HepG2 (cell line): ENCODE data around the gene ALB. TPM values are rescaled to one million over a fixed set of nuclear protein-coding genes. Genes with fewer than 3 reads are reported as not detected.

ENCODE experiments used
- ATAC-seq: fragments of 200-7000 bp; cut with Tn5 transposase; 3 replicates; pipeline ENCODE4 v1.9.1; 2020; ENCODE audit warnings: mild to moderate bottlenecking, moderate library complexity
- BruUV-seq: library from RNA; stranded (reverse); fragments of 400-500 nt; replicated peaks from 2 replicates; lab custom pipeline; 2021; lab: Mats Ljungman, UMichigan
- CTCF ChIA-PET: fragments of 300-600 bp; formaldehyde crosslinking; extraction: SDS; loops from one replicate; lab custom pipeline; 2021; ENCODE audit warnings: low total read pairs, inconsistent platforms, low intra/inter-chr PET ratio; lab: Yijun Ruan, JAX
- POLR2A ChIA-PET: fragments of 350-600 bp; sonication (Branson Sonifier 250); formaldehyde crosslinking; loops from one replicate; lab custom pipeline; 2020; ENCODE audit warnings: antibody characterized with exemption, inconsistent platforms; lab: Yijun Ruan, JAX
- DNase-seq: peaks from one replicate; pipeline ENCODE4 v3.0.0-alpha.2; 2015; ENCODE audit warnings: low spot score
- FAIRE-seq: peaks from 3 replicates; lab custom pipeline; 2011; peaks lifted over from hg19 to GRCh38; lab: Jason Lieb, UNC
- H2AFZ ChIP-seq: one replicate; pipeline ENCODE4 v1.6.1; 2011; ENCODE audit warnings: low read length, inconsistent platforms
- H3K27ac ChIP-seq: fragments of 300-600 bp; 3 replicates; pipeline ENCODE4 v1.8.0; 2011; ENCODE audit warnings: mixed run types, mild to moderate bottlenecking, mixed read lengths, low read length, inconsistent platforms; ENCODE audit not compliant: insufficient read depth; ENCODE audit errors: extremely low read length
- H3K27me3 ChIP-seq, 2 experiments: fragments of 200-600 bp in 1 of 2; 2 replicates in 1 of 2; 3 replicates in 1 of 2; pipeline versions ENCODE4 v1.6.0 to v1.8.0; 2011; ENCODE audit warnings: low read length in 2 of 2, mild to moderate bottlenecking in 2 of 2, moderate library complexity in 2 of 2, inconsistent platforms in 1 of 2; ENCODE audit not compliant: insufficient read depth in 2 of 2, control insufficient read depth in 1 of 2
- H3K36me3 ChIP-seq, 2 experiments: fragments of 200-600 bp in 1 of 2; replicated peaks in 1 of 2; 2 replicates in 1 of 2; 3 replicates in 1 of 2; pipeline versions ENCODE4 v1.5.1 to v1.8.0; 2011; ENCODE audit warnings: low read length in 2 of 2, inconsistent platforms in 1 of 2; ENCODE audit not compliant: insufficient read depth in 2 of 2, control insufficient read depth in 1 of 2
- H3K4me1 ChIP-seq: 2 replicates; pipeline ENCODE4 v1.5.1; 2012; ENCODE audit warnings: low read length, inconsistent platforms; ENCODE audit not compliant: insufficient read depth
- H3K4me2 ChIP-seq: 2 replicates; pipeline ENCODE4 v1.6.0; 2011; ENCODE audit warnings: low read depth, low read length, inconsistent platforms
- H3K4me3 ChIP-seq, 3 experiments: fragments of 200-600 bp in 1 of 3; sonication (generic), shearing (Covaris generic) in 1 of 3; replicated peaks in 1 of 3; 2 replicates each; pipeline ENCODE4 v1.5.1; 2011 to 2016; ENCODE audit warnings: low read length in 3 of 3, inconsistent platforms in 2 of 3, low read depth in 2 of 3, mild to moderate bottlenecking in 2 of 3, control low read depth in 1 of 3, mixed read lengths in 1 of 3; ENCODE audit not compliant: insufficient read depth in 1 of 3
- H3K79me2 ChIP-seq: one replicate; pipeline ENCODE4 v1.6.1; 2011; ENCODE audit warnings: low read length, inconsistent platforms; ENCODE audit not compliant: insufficient read depth
- H3K9ac ChIP-seq: 2 replicates; pipeline ENCODE4 v1.6.0; 2011; ENCODE audit warnings: mild to moderate bottlenecking, low read depth, low read length, inconsistent platforms; ENCODE audit not compliant: insufficient read depth
- H3K9me3 ChIP-seq: 2 replicates; pipeline ENCODE4 v1.5.1; 2012; ENCODE audit warnings: mild to moderate bottlenecking, low read length
- H4K20me1 ChIP-seq: 2 replicates; pipeline ENCODE4 v1.6.0; 2011; ENCODE audit warnings: inconsistent platforms, mild to moderate bottlenecking, low read length, moderate library complexity; ENCODE audit not compliant: insufficient read depth
- CBX5 ChIP-seq: sonication (generic); formaldehyde crosslinking; IDR thresholded peaks from 2 replicates; pipeline ENCODE4 v1.4.0; 2020; ENCODE audit warnings: missing genetic modification reagents, borderline replicate concordance
- CEBPG ChIP-seq: IDR thresholded peaks from 2 replicates; pipeline ENCODE4 v1.6.1; 2016
- HOXA7 ChIP-seq: sonication (generic); formaldehyde crosslinking; IDR thresholded peaks from 2 replicates; pipeline ENCODE4 v1.8.1; 2022; ENCODE audit warnings: mild to moderate bottlenecking, missing genetic modification reagents, moderate library complexity
- MED13 ChIP-seq: sonication (generic); formaldehyde crosslinking; IDR thresholded peaks from 2 replicates; pipeline ENCODE4 v1.5.0; 2020; ENCODE audit warnings: missing genetic modification reagents
- NR2F2 ChIP-seq: IDR thresholded peaks from 2 replicates; pipeline ENCODE4 v1.6.1; 2012; ENCODE audit warnings: low read depth, inconsistent platforms, borderline replicate concordance
- PAX8 ChIP-seq: sonication (generic); formaldehyde crosslinking; IDR thresholded peaks from 2 replicates; pipeline ENCODE4 v1.8.0; 2022; ENCODE audit warnings: mild to moderate bottlenecking, missing genetic modification reagents, borderline replicate concordance
- TOPORS ChIP-seq: sonication (generic); formaldehyde crosslinking; IDR thresholded peaks from 2 replicates; pipeline ENCODE4 v1.8.0; 2023; ENCODE audit warnings: mild to moderate bottlenecking, missing genetic modification reagents
- ZFP36L2 ChIP-seq: sonication (generic); formaldehyde crosslinking; IDR thresholded peaks from 2 replicates; pipeline ENCODE4 v1.4.0; 2020; ENCODE audit warnings: missing genetic modification reagents
- ZFY ChIP-seq: sonication (generic); formaldehyde crosslinking; IDR thresholded peaks from 2 replicates; pipeline ENCODE4 v1.4.0; 2020; ENCODE audit warnings: missing genetic modification reagents
- ZNF256 ChIP-seq: sonication (generic); formaldehyde crosslinking; conservative IDR thresholded peaks from 2 replicates; pipeline ENCODE4 v1.4.0; 2020; ENCODE audit warnings: missing genetic modification reagents
- ZNF549 ChIP-seq: sonication (generic); formaldehyde crosslinking; IDR thresholded peaks from 2 replicates; pipeline ENCODE4 v1.5.0; 2020; ENCODE audit warnings: missing genetic modification reagents
- ZNF564 ChIP-seq: sonication (generic); formaldehyde crosslinking; IDR thresholded peaks from 2 replicates; pipeline ENCODE4 v1.8.1; 2023; ENCODE audit warnings: mild to moderate bottlenecking, missing genetic modification reagents
- ZSCAN20 ChIP-seq: sonication (generic); formaldehyde crosslinking; IDR thresholded peaks from 2 replicates; pipeline ENCODE4 v1.4.0; 2020; ENCODE audit warnings: missing genetic modification reagents, mild to moderate bottlenecking, borderline replicate concordance
- WGBS: methylation state at CpG from one replicate; pipeline ENCODE4 v1.1.6; 2017; ENCODE audit warnings: low lambda C conversion rate; 5-methylcytosine and 5-hydroxymethylcytosine counted together
- in situ Hi-C: cut with HindIII; loops from 2 replicates; pipeline ENCODE4 v1.10.0; 2017; ENCODE audit warnings: low pct_unique_long_range_greater_than_20kb; ENCODE audit not compliant: extremely low pct_ligation_motif_present
- intact Hi-C: fragments of 100-400 bp; cut with micrococcal nuclease; formaldehyde crosslinking; loops from one replicate; pipeline ENCODE4 v1.10.0; 2022; ENCODE audit not compliant: unreplicated experiment
- polyA plus RNA-seq, 8 experiments: library from polyadenylated mRNA; depleted of rRNA in 3 of 8; stranded (reverse) in 7 of 8; unstranded in 1 of 8; fragments of >200 nt; fragmentation: Illumina TruSeq in 4 of 8; extraction: Trizol in 4 of 8; gene quantifications; 2 replicates each; pipeline versions ENCODE4 v1.2.1 to v1.2.3, GENCODE V29; 2011 to 2016; ENCODE audit warnings: low read depth in 4 of 8, missing spikeins in 1 of 8, mixed read lengths in 1 of 8; ENCODE audit not compliant: insufficient read depth in 1 of 8
- total RNA-seq, 5 experiments: library from RNA; depleted of rRNA; stranded (reverse); fragments of >200 nt; fragmentation: Illumina TruSeq; extraction: Trizol; gene quantifications; 2 replicates each; pipeline ENCODE4 v1.2.3, GENCODE V29; 2016; ENCODE audit warnings: low read depth in 1 of 5
- TF ChIP-seq, protein P1 (sequence below): sonication (generic); formaldehyde crosslinking; IDR thresholded peaks from 2 replicates; pipeline ENCODE4 v1.8.0; 2022; ENCODE audit warnings: low read depth, missing genetic modification reagents
- TF ChIP-seq, protein P2 (sequence below): sonication (generic); formaldehyde crosslinking; IDR thresholded peaks from 2 replicates; pipeline ENCODE4 v1.5.0; 2020; ENCODE audit warnings: mild to moderate bottlenecking, missing genetic modification reagents, borderline replicate concordance
- TF ChIP-seq, protein P3 (sequence below): sonication (generic); formaldehyde crosslinking; IDR thresholded peaks from 2 replicates; pipeline ENCODE4 v1.4.0; 2020; ENCODE audit warnings: missing genetic modification reagents, mild to moderate bottlenecking, borderline replicate concordance

Gene ALB
- total and polyA plus RNA-seq, 2 of the 13 experiments (the other 11 are each of a cell fraction or from before 2014, with no cell fraction given): 22,259 to 22,625 TPM

DNA sequence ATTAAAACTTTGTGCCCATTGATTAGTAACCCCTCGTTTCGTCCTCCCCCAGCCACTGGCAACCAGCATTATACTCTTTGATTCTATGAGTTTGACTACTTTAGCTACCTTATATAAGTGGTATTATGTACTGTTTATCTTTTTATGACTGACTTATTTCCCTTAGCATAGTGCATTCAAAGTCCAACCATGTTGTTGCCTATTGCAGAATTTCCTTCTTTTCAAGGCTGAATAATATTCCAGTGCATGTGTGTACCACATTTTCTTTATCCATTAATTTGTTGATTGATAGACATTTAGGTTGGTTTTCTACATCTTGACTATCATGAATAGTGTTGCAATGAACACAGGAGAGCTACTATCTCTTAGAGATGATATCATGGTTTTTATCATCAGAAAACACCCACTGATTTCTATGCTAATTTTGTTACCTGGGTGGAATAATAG, 3.2 kb downstream of the ALB start:
- peak overlapping the region; percentile 68 to 86 (median 71) for H3K4me3 ChIP-seq
- no TSS peak for BruUV-seq
- H3K9me3 ChIP-seq: no peaks in the 10 kb centered on the region
- peaks cover 58% of the 10 kb centered on the region for H3K4me1 ChIP-seq
- H3K9ac ChIP-seq: peak overlapping the region; percentile 92
- peak overlapping the region; percentile 89 for H3K27ac ChIP-seq
- H3K79me2 ChIP-seq: peaks cover 91% of the 10 kb centered on the region
- H3K4me2 ChIP-seq: peak overlapping the region; percentile 77
- no peaks in the 10 kb centered on the region for H3K27me3 ChIP-seq
- ATAC-seq (no peak), DNase-seq (no peak), FAIRE-seq (no peak)
- CTCF ChIA-PET: no interaction called here
- no peak overlapping the region for H2AFZ ChIP-seq
- 11% methylated on average over 2 of the region's 2 CpGs for WGBS
- intact Hi-C loops: loop anchor here (1.0 to 5.0 kb wide), 2 partner anchors 40 to 66 kb away; no protein-coding TSS in a partner anchor
- in situ Hi-C loops: loop anchor here (5.0 kb wide), 1 partner anchor 65 kb away; no protein-coding TSS in a partner anchor
- POLR2A ChIA-PET: interaction anchor here (1.3 to 3.9 kb wide), 6 partner anchors 10 to 62 kb away, joined by 3 to 25 read pairs (median 11); no protein-coding TSS in a partner anchor
- H4K20me1 ChIP-seq: peaks cover 11% of the 10 kb centered on the region; the same call in 1 of the 2 replicates
- H3K36me3 ChIP-seq: peaks cover 3 to 36% of the 10 kb centered on the region in 2 experiments; a peak in 4 of 5 replicates
- TF ChIP-seq, protein P1, sequence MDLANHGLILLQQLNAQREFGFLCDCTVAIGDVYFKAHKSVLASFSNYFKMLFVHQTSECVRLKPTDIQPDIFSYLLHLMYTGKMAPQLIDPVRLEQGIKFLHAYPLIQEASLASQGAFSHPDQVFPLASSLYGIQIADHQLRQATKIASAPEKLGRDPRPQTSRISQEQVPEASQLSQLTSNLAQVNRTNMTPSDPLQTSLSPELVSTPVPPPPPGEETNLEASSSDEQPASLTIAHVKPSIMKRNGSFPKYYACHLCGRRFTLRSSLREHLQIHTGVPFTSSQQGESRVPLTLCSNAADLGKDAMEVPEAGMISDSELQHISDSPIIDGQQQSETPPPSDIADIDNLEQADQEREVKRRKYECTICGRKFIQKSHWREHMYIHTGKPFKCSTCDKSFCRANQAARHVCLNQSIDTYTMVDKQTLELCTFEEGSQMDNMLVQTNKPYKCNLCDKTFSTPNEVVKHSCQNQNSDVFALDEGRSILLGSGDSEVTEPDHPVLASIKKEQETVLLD (CRISPR knock-in tag): 0 out of 2 replicates have a peak, but pooled peaks have one; percentile 22
- TF ChIP-seq ZSCAN20: 0 out of 2 replicates have a peak, but pooled peaks have one; percentile 65
- TF ChIP-seq MED13 (CRISPR knock-in tag): peak; percentile 68; the same call in 1 of the 2 replicates
- 0 out of 2 replicates have a peak, but pooled peaks have one; percentile 70 for TF ChIP-seq ZNF256 (CRISPR knock-in tag)
- peak; percentile 26; the same call in 1 of the 2 replicates for TF ChIP-seq ZNF564 (CRISPR knock-in tag)
- TF ChIP-seq, protein P2, sequence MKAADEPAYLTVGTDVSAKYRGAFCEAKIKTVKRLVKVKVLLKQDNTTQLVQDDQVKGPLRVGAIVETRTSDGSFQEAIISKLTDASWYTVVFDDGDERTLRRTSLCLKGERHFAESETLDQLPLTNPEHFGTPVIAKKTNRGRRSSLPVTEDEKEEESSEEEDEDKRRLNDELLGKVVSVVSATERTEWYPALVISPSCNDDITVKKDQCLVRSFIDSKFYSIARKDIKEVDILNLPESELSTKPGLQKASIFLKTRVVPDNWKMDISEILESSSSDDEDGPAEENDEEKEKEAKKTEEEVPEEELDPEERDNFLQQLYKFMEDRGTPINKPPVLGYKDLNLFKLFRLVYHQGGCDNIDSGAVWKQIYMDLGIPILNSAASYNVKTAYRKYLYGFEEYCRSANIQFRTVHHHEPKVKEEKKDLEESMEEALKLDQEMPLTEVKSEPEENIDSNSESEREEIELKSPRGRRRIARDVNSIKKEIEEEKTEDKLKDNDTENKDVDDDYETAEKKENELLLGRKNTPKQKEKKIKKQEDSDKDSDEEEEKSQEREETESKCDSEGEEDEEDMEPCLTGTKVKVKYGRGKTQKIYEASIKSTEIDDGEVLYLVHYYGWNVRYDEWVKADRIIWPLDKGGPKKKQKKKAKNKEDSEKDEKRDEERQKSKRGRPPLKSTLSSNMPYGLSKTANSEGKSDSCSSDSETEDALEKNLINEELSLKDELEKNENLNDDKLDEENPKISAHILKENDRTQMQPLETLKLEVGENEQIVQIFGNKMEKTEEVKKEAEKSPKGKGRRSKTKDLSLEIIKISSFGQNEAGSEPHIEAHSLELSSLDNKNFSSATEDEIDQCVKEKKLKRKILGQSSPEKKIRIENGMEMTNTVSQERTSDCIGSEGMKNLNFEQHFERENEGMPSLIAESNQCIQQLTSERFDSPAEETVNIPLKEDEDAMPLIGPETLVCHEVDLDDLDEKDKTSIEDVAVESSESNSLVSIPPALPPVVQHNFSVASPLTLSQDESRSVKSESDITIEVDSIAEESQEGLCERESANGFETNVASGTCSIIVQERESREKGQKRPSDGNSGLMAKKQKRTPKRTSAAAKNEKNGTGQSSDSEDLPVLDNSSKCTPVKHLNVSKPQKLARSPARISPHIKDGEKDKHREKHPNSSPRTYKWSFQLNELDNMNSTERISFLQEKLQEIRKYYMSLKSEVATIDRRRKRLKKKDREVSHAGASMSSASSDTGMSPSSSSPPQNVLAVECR (CRISPR knock-in tag): peak; percentile 21; the same call in 1 of the 2 replicates
- no peak for TF ChIP-seq PAX8 (CRISPR knock-in tag)
- TF ChIP-seq ZNF549 (CRISPR knock-in tag): 0 out of 2 replicates have a peak, but pooled peaks have one; percentile 54
- TF ChIP-seq NR2F2: peak; percentile 22; the same call in 1 of the 2 replicates
- no peak for TF ChIP-seq CBX5 (CRISPR knock-in tag)
- peak; percentile 40; the same call in 1 of the 2 replicates for TF ChIP-seq ZFY (CRISPR knock-in tag)
- TF ChIP-seq ZFP36L2 (CRISPR knock-in tag): no peak
- TF ChIP-seq, protein P3, sequence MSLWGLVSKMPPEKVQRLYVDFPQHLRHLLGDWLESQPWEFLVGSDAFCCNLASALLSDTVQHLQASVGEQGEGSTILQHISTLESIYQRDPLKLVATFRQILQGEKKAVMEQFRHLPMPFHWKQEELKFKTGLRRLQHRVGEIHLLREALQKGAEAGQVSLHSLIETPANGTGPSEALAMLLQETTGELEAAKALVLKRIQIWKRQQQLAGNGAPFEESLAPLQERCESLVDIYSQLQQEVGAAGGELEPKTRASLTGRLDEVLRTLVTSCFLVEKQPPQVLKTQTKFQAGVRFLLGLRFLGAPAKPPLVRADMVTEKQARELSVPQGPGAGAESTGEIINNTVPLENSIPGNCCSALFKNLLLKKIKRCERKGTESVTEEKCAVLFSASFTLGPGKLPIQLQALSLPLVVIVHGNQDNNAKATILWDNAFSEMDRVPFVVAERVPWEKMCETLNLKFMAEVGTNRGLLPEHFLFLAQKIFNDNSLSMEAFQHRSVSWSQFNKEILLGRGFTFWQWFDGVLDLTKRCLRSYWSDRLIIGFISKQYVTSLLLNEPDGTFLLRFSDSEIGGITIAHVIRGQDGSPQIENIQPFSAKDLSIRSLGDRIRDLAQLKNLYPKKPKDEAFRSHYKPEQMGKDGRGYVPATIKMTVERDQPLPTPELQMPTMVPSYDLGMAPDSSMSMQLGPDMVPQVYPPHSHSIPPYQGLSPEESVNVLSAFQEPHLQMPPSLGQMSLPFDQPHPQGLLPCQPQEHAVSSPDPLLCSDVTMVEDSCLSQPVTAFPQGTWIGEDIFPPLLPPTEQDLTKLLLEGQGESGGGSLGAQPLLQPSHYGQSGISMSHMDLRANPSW (CRISPR knock-in tag): 0 out of 2 replicates have a peak, but pooled peaks have one; percentile 59
- TF ChIP-seq TOPORS: peak; percentile 70; the same call in 1 of the 2 replicates
- peak; percentile 39 for TF ChIP-seq CEBPG (CRISPR knock-in tag)
- 0 out of 2 replicates have a peak, but pooled peaks have one; percentile 48 for TF ChIP-seq HOXA7 (CRISPR knock-in tag)
